ENCODE results near the gene SPAG9.
A peak's percentile ranks its signal among the peaks of the same experiment; 100 is the strongest.

The SPAG9 gene, protein sequence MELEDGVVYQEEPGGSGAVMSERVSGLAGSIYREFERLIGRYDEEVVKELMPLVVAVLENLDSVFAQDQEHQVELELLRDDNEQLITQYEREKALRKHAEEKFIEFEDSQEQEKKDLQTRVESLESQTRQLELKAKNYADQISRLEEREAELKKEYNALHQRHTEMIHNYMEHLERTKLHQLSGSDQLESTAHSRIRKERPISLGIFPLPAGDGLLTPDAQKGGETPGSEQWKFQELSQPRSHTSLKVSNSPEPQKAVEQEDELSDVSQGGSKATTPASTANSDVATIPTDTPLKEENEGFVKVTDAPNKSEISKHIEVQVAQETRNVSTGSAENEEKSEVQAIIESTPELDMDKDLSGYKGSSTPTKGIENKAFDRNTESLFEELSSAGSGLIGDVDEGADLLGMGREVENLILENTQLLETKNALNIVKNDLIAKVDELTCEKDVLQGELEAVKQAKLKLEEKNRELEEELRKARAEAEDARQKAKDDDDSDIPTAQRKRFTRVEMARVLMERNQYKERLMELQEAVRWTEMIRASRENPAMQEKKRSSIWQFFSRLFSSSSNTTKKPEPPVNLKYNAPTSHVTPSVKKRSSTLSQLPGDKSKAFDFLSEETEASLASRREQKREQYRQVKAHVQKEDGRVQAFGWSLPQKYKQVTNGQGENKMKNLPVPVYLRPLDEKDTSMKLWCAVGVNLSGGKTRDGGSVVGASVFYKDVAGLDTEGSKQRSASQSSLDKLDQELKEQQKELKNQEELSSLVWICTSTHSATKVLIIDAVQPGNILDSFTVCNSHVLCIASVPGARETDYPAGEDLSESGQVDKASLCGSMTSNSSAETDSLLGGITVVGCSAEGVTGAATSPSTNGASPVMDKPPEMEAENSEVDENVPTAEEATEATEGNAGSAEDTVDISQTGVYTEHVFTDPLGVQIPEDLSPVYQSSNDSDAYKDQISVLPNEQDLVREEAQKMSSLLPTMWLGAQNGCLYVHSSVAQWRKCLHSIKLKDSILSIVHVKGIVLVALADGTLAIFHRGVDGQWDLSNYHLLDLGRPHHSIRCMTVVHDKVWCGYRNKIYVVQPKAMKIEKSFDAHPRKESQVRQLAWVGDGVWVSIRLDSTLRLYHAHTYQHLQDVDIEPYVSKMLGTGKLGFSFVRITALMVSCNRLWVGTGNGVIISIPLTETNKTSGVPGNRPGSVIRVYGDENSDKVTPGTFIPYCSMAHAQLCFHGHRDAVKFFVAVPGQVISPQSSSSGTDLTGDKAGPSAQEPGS (N-terminal part only)

DNA sequence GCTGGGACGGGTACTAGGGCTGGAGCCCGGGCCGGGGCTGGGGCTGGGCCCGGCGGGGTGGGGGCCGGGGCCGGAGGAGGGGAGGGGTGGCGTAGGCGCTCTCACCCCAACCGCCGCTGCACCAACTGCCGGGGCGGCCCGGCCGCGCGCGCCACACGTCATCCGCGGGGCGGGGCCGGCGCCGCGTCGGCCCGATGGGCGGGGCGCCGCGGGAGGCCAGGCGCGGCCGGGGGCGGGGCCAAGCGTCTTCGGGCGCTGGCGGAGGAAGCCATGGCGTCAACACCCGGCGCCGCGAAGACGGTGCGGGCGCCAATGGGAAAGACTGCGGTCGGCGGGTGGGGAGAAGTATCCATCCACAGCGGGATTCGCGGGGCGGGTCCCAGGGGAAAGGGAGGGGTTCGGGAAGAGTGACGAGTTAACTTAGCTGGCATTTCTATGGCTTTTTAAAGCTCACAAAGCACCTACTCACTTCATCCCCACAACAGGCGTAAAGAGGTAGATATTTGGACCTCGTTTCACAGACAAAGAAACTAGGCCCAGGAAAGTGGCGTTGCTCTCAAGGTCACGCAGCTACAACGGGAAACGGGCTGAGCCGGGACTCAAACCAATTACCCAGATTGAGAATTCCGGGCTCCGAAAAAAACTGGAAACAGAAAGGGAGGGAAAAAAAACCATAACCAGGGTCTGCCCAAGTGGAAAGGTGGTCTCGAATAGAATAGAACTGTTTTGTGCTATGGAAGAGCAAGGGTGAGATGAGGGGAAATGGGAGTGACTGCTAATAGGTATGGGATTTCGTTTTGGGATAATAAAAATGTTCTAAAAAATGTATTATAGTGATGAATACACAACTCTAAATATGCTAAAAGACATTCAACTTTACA, at the start of gene SPAG9:
SPAG9 (minus strand) TSS at position 130 of the 881 bp plus-strand sequence. CDS start 212 bp downstream, outside the sequence.
- peak; percentile 91 for DNase-seq

DNA sequence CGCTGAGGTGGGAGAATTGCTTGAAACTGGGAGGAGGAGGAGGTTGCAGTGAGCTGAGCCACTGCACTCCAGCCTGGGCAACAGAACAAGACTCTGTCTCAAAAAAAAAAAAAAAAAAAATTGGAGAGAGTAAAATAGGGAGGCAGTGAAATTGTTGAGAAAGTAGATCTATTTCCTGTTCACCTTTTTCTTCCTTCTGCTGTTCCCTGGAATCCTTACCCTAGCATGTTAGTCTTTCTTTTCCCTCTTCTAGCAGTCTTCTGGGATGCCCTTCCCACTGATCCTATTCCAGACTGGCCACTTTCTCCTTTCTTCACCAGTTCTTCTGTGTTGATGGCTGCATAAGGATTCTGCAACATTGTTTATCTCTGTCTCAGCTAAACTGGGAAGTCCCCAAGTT, 48.7 kb upstream of the SPAG9 start:
- no peak for DNase-seq

DNA sequence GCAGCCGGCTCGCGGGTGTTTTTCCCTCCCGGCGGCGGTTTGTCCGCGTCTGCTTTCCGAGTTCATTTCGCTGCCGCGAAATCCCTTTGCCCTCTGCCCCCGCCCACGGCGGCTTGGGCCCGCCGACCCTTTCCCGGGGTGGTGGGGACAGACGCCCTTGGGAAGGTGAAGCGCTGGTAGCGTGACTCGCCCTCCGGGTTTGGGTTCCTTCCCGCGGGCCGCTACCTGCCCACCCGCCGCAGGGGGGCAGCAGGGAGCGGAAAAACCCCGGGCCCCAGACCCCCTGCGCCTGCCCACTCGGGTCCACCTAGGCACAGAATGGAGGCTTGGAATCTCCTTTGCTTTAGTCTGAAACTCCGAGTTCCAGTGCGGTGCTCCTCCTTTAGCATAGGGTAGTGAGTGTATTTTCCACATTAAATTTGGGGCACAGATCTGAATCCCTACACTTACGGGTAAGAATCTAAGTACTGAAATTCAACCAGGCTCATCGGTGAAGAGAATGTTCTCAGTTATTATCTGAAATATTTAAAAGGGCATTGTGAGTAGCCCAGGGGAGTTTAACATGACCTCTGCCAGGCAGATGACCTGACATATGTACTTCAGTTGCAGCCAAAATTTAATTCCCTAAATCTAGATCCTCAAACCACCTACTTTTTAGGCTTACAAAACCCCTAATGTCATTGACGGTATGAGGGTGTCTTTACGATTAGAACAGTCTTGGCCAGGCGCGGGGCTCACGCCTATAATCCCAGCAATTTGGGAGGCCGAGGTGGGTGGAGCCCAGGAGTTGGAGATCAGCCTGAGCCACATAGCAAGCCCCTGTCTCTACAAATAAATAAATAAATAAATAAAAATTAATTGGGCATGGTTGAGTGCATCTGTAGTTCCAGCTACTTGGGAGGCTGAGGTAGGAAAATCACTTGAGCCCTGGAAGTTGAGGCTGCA, 46.6 kb upstream of the SPAG9 start:
- DNase-seq, result no peak

DNA sequence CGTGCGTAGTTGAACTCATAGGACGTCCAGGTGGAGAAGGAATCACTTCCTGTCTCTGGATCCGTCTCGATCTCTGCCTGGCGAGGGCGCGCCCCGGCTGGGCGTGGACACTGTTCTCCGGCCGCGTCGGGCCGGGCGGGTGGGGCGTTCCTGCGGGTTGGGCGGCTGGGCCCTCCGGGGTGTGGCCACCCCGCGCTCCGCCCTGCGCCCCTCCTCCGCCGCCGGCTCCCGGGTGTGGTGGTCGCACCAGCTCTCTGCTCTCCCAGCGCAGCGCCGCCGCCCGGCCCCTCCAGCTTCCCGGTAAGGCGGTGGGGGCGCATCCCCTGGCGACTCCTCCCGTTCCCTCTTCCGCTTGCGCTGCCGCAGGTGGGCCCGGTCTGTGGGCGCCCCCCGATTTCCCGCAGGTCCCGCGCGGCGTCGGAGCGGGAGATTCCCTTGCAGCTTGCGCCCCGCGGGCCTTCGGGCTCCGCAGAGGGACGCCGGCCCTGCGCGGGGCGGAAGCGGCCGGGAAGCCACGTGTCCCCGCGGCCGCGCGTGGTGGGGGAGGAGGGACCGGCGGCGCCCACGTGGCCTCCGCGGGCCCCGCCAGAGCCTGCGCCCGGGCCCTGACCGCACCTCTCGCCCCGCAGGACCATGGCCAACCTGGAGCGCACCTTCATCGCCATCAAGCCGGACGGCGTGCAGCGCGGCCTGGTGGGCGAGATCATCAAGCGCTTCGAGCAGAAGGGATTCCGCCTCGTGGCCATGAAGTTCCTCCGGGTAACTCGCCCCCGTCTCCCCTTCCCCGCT, 45.7 kb upstream of the SPAG9 start, which contains the start of gene NME2:
NME2 (plus strand) TSS at position 214 of the 789 bp plus-strand sequence; CDS start at position 634, 420 bp downstream.
- DNase-seq, result peak; percentile 45

DNA sequence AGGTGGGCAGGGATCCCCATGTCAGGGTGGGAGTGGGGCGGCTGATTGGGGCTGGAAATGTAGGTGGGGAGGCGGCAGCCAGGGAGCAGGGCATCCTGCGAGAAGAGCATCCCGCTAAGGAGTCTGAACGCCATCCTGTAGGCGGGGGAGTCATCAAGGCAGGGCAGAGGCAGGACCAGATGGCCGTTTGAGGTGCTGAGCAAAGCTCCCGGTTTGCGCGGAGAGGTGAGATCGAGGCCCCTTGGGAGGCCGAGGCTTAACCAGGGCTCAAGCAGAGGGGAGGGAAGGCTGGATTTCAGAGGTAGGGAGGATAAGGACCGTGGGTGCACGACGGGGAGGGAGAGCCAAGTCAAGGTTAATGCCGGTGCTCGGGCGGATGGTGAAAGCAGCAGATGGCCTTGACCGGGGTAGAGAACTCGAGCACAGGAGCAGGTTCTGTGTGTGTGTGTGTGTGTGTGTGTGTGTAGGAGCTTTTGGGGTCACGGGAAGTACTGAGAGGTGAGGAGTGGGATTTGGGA, 45.1 kb upstream of the SPAG9 start:
- DNase-seq, result no peak

DNA sequence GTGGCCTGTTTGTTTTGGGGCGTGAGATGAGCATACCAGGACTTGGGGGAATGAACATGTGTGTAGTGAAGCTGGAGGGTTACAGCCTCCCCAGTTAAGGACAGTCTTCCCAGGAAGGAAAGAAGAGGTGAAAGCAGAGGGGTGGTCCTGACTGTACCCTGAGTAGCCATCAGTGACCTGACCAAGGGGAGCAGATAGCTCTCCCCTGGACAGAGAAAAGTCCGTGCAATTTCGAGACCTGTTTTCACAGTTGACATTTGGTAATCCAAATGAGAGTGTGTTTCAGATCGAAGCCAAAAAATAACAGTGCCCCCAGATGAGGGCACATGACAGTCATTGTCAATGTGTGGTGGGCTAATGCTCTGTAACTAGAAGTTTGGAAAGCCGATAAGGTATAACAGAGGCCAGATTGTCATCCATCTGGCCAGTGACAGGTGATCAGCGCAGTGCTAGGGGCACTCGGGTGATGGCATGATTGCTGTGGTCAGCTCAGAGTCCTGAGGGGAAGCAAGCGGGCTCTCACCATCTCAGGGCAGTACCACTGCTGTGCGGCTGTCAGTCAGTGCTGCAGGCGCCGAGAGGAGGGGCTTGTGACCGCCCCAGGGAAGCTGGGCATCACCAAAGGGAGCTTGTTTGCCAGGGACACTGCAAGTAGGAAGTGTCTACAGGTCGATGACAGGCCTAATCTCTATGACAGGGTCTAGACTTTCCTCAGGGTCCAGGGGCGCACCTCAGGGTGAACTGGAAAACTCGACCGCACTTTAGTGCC, 44.4 kb upstream of the SPAG9 start:
- DNase-seq, result no peak

DNA sequence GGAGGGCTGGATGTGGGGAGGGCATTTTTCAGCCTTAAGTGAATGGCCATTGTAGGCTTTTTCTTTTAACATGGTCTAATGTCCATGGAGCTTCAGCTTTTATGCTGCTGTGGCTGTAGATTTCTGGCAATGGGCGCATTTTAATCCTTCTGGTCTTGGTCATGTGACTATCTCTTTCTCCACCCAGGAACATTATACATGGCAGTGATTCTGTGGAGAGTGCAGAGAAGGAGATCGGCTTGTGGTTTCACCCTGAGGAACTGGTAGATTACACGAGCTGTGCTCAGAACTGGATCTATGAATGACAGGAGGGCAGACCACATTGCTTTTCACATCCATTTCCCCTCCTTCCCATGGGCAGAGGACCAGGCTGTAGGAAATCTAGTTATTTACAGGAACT, 40.9 kb upstream of the SPAG9 start:
- no peak for DNase-seq

DNA sequence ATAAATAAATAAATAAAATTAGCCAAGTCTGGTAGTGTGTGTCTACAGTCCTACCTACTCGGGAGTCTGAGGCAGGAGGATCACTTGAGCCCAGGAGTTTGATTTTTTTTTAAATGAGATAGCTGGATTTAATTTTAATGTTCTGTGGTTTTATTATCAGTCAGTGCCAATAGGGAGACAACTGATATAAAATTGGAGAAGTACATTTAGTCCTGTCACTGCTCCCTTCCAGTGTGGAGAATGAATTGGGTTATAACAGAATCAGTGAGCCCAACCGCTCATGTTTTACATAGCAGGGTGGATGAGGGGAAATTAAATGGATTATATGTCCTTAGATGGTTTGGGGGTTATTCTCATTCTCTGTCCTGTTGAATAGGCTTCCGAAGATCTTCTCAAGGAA, 38.9 kb upstream of the SPAG9 start:
- no peak for DNase-seq

DNA sequence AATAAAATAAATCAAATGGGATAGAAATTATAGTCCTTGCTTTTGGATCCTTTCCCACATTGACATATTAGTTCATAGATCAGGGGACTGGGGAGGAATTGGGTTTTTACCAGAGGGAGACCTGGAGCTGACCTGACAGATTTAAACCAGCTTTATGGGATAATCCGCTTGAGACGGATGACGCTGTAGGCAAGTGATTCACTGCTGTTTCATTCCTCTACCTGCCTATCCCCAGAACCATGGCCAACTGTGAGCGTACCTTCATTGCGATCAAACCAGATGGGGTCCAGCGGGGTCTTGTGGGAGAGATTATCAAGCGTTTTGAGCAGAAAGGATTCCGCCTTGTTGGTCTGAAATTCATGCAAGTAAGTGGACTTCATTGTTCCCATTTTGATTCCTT, 34.7 kb upstream of the SPAG9 start:
- no peak for DNase-seq

DNA sequence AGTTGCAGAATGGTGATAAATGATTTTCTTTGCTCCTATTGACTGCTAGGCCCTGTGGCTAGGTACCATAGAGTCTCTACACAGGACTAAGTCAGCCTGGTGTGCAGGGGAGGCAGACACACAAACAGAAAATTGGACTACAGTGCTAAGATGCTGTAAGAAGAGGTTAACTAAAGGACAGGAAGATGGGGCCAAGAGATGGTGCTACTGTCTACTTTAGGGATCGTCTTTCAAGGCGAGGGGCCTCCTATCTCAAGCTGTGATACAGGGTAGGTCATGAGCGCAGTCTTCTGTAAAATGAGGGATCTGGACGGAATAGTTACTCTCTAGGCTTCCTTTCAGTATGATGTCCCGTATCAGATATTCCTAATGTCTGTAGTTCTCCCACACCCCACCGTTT, 33.5 kb upstream of the SPAG9 start:
- DNase-seq, result no peak

DNA sequence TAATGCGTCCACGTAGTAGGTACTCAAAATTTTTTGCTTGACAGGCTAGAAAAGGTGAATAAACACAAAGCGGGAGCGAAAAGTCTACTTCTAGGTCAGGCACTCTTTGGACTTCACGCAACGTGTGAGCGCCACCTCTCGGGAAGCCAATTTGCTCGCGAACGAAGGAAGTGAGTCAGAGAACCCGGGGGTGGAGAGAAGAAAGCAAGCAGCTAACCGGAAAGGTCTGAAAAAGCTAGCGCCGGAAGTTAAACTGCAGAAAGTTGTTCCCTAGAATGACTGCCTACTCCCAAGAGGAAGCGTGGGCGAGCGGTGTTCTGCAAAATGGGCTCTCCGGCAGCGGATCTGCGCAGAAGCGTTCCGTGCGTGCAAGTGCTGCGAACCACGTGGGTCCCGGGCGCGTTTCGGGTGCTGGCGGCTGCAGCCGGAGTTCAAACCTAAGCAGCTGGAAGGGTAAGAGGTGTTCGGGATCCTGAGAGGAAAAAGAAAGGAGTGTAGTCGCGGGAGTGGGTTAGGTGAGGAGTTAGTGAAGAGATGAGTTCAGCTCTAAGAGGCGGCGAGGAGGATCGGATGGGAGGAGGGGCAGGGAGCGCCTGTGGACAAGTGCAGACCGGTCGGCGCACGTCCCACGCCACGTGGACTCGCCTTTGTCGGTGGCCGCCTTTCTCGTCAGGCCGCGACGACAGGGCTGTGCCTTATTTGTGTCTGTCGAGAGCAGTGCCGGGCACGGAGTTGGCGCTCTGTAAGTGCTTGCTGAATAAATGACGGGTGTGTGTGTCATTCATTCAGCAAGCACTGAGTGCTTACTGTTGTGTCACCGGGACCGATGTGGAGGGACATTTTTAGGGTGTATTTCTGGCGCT, 32.8 kb upstream of the SPAG9 start, which contains the start of gene NME1:
NME1 (plus strand) TSS at position 350 of the 863 bp plus-strand sequence. CDS start 2,096 bp downstream, outside the sequence.
- DNase-seq, result peak; percentile 92

DNA sequence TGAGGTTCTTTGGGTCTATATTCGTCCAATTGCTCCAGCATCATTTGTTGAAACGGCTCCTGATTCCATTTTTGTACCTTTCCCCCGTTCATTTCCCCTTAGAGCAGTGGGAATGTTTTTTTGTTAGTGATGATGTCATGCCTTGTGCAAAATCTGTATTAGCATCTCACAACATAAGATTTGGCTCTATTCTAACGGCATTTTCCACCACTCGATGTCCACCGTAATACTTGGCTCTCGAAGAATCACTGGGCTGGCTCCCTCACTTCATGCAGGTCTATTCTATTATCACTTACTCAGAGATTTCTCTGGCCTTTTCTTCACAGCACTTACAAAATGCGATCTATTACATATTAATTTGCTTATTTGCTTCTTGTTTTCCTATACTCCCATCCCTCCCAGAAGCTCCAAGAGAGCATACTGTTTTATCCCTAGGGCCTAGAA, 32.1 kb upstream of the SPAG9 start:
- no peak for DNase-seq

DNA sequence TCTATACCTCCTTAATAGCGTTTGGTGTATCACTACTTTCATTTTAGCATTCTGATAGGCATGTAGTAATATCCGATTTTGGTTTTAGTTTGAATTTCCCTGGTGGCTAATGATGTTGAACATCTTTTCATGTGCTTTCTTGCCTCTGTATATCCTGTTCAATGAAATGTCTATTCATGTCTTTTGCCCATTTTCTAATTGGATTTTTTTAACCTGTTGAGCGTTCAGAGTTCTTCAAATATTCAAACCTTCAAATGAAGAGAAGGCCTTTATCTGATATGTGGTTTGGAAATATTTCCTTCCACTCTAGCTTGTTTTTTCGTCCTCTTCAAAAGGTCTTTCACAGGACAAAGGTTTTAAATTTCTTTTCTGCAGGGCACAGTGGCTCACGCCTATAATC, 30.3 kb upstream of the SPAG9 start:
- no peak for DNase-seq

DNA sequence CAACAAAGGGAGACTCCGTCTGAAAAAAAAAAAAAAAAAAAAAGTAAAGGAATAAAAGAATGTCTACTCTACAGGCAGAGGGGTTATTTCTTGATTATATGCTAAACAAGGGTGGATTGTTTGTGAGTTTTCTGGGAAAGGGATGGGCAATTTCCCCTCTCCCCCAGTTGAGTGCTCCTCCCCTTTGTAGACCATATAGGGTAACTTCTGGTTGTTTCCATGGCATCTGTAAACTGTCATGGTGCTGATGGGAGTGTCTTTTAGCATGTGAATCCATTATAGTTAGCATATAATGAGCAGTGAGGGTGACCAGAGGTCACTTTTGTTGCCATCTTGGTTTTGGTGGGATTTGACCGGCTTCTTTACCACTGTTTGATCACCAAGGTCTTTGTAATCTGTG, 28.5 kb upstream of the SPAG9 start:
- no peak for DNase-seq

DNA sequence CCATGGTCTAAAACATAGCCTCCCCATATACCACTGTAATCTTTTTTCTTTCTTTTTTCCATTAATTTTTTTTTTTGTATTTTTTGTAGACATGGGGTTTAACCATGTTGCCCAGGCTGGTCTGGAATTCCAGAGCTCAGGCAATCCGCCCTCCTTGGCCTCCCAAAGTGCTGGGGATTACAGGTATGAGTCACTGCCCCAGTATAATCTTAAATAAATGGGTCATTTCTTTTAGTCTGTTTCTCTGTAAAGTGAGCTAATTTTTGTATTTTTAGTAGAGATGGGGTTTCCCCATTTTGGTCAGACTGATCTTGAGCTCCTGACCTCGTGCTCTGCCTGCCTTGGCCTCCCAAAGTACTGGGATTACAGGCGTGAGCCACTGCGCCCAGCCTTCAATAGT, 27.0 kb upstream of the SPAG9 start:
- no peak for DNase-seq

DNA sequence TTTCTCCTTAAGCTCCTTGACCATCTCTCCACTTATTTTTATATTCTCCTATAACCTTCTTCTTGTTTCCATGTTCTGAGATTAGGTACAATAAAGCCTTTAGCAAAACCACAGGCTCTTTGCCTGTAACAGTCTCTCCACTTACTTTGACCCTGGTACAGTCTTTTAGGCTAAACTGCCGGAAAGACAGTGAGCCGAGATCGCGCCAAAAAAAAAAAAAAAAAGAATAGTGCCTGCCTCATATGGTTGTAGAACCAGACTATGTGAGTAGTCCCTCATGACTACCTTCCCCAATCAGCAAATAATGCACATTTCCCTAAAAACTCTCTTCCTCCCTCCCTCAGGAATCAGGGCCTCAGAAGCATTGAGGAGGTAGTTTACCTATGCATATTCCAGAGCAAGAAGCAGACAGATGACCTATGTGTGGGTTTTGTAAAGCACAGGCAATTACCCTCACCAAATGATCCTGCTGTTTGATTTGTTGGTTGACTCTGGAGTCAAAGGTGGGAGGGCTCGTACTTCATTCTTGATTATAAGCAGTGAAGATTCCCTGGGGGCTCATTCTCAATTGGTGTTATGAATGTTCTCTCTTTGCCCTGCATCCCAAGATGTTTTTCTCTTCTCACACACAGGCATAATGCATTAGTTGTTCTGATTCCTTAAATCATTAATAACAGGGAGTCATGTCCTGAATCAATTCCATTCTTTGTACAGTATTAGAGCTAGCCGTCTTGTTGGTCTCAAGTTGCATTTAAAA, 23.8 kb upstream of the SPAG9 start:
- no peak for DNase-seq

DNA sequence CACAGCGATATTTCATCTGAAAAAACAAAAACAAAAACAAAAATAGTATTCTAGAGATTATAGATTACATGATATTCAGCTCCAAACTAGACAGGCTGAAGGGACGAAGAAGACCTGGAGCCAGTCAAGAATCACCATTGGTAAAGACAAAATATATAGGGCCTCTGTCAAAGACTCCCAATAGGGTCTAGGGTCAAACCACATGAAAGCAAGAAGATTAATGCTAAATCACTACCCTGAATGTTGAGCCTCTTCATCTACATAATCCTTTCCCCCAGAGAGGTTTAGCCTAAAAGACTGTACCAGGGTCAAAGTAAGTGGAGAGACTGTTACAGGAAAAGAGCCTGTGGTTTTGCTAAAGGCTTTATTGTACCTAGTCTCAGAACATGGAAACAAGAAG, 21.9 kb upstream of the SPAG9 start:
- DNase-seq, result no peak
